Right renal cortex interstitium (tissue), 3 donors: ENCODE data around the gene GPC5. TPM values are rescaled to one million over a fixed set of nuclear protein-coding genes. Genes with fewer than 3 reads are reported as not detected.
"Not testable (repeated sequence)": the region's sequence is repeated elsewhere in the genome, so short reads cannot be mapped to it uniquely, and the experiment has no call there.

Source experiments
- DNase-seq, 3 donors: peaks; one replicate each; pipeline ENCODE4 v3.0.0-alpha.2; 2013; ENCODE audit warnings: low read depth in 3 of 3, low spot score in 2 of 3
- polyA plus RNA-seq, 3 donors: library from polyadenylated mRNA; unstranded; fragments of 120-200 nt; gene quantifications; one replicate each; pipeline ENCODE4 v1.2.1, GENCODE V29; 2013; ENCODE audit not compliant: insufficient read length in 3 of 3

Gene GPC5
- polyA plus RNA-seq, 3 donors, result 3.5 to 6.2 (median 4.8) TPM

DNA sequence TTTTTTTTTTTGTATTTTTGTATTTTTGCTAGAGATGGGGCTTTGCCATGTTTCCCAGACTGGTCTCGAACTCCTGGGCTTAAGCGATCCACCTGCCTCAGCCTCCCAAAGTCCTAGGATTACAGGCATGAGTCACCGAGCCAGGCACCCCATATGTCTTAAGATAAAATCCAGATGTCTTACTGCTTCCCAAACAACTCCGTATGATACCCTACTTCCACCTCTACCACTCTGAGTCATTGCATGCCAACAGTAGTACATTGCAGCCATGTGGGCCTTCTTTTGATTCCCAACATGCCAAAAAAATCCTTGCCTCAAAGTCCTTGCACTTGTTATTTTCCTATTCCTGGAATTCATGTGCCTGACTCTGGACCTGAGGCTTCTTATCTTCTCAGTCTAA lies 799.2 kb downstream of the GPC5 start:
- no peak for DNase-seq

DNA sequence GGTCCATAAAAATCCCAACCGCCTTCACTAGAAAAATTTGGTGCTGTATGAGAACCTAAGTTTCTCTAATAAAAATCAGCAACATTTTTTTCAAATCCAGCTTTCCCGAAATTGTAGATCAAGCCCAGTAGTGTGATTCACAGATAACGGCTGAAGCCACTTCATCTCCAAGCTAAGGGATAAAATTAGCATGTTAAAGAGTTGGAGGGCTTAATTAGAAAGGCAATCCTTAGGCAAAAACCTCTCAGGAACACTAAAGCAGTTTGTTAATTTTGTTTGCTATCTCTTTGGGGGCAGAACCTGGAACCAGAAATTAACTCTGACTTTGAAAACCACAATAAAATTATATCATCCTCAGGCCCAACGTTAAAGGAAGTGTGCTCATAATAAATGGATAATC lies 820.2 kb downstream of the GPC5 start:
- no peak for DNase-seq

DNA sequence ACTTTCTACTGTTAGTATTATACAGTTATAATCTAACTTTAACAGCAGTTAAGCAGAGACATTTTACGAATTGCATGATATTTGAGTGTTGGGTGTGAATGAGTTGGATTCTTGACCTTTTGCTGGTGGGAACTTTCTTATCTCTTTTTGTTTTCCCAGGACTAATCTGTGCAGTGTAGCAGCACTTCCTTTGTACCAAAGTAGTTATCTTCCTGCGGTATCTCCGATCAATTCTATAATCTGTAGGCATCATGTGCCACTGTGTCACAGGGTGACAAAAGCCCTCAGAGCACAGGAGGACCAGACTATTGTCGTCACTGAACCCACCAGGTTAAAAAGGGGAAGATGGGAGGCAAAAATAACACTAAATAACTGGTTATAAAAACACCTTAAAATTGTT lies 823.5 kb downstream of the GPC5 start:
- no peak for DNase-seq

DNA sequence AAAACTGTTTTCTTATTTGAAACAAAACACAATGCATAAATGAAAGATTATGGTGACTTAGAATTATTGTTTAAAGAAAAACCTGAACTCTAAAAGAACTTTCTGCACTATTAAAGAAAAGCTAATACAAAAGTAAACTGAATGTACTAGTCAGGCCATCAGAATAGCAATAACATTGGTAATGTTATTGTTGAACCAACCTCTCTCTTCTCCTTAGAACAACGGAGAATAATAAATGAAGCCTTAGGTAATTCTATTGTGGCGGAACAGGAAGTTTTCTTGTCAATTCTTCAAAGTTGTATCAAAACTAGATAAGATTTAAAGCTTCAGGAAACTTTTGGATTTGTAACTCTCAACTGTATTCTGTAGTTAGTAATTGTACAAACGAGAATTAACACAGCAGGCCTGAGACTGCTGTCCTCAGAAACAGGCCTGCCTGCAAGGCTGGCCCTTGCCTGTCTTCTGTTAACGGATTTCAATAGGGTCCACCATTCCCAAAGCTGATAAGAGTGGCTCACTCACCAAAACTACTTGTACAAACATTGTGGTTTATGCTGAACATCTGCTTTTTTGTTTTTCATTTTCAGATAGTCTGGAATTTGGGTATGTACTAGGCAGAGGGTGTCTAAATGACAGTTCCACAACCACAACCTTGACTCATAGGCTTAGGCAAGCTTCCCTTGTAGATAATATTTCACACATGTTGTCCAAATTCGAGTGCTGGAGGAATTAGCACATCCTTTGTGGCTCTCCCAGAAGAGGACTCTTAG lies 825.8 kb downstream of the GPC5 start:
- no peak for DNase-seq

DNA sequence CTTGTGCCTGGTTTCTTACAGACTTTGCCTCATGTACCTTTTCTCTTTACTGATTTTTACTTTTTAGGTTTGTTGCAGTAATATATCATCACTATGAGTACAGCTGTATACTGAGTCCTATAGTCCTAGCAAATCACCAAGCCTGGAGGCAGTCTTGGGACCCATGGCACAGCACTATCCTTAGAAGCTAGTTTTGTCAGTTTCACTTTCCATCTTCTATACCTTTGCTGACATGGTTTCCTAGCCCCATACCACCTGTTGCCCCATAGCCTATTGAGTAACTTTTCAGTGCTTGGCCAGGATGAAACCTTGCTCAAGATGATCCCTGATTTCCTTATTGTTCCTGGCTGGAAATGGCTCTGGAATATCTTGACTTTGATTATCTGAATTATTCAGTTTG lies 826.4 kb downstream of the GPC5 start:
- no peak for DNase-seq

DNA sequence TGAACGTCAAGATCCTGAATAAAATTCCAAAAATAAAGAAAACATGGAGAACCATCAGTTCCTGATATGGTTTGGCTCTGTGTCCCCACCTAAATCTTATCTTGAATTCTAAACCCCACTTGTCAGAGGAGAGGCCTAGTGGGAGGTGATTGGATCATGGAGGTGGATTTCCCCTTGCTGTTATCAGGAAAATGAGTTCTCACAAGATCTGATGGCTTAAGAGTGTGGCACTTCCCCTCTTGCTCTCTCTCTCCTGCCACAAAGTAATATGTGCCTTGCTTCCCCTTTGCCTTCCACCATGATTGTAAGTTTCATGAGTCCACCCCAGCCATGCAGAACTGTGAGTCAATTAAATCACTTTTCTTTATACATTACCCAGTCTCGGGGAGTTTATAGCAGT lies 827.4 kb downstream of the GPC5 start:
- DNase-seq, result no peak

DNA sequence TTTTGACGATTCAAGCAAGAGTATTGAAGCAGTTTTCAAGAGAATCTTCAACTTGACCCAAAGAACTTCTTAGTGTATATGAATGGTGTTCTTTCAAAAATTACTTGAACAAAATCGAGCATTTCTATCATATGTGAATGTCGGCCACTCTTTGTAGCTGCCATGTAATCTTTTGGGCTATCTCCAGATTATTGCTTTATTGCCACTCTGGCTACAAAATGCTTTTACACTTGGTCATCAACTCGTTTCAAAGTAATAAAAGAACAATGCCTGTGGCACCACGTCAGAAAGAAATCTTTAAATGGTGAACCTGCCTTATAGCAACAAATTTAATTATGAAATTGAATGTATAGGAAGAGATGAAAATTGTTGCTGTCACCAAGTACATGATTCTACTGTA lies 834.5 kb downstream of the GPC5 start:
- no peak for DNase-seq

DNA sequence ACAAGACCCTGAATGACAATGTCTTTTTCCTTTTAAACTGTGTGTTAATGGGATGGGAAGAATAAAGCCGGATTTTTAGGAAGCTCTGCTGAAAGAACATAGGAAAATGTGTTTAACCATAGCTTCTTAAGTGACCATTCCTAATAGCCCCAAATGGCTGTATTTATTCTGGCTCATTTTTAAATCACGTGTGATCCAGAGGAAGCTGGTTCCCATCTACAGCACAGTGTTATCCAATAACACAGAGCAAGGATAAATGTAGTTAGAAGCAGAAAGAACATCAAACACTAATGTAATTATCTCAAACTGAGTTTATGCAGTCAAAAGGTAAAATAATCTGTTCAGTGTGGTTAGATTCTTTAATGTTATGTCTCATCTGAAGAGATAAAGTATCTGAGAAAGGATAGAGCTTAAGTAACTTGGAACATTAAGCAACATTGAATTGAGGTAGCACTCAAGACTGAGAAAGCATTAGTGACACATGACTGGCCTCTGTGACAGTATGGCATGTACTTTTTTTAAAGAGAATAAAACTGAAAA lies 853.3 kb downstream of the GPC5 start:
- no peak for DNase-seq

DNA sequence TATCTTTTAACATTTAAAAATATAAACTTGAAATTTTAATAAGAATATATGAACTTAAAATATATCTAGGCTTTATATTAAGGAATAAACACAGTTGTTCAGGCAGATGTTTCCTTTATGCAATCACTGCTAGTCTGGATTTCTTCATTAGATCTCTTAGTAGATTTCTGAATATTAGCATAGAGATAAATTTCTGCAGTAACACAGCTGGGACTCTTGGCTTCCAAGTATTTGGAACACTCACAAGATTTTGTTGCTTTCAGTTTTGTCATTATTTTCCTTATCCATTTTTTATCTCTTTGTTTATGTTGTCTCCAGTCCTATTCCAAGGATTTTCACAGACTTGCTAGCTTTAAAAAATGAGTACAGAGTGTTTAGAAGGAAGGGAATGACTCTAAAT lies 857.1 kb downstream of the GPC5 start:
- DNase-seq, result no peak

DNA sequence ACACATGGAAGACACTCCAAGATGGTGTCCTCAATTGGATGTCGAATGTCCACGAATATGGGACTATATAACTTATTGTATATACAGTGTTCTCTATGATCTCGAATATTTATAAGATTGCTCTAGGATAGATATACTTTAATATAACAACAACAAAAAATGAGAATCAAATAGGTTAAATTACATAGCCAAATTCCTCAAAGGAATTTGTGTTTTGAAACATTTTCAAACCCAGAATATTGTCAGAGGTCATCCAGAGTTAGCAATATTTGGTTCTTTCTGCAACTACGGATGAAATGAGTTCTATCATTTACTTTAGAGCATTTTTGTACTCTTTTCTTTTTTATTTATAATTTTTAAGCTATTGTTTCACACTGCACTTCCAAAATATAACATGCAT lies 857.8 kb downstream of the GPC5 start:
- no peak for DNase-seq

DNA sequence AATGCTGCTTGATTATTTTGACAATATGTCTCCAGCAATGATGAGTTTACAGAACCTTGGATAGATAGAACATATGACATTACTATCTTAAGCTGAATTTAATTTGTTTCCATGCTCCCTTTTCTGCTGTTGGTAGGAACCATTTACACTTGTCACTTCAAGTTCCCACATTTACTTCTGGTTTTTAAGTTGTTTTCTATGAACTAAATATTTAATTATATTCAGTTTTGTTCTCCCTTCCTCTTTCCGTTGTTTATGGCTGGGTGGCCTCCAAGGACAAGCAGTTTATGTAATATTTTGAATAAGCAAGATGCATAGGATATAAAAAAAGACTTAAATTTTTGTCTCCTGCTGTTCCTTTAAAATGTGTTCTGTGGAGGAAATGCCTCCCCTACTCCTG lies 860.6 kb downstream of the GPC5 start:
- DNase-seq, result no peak

DNA sequence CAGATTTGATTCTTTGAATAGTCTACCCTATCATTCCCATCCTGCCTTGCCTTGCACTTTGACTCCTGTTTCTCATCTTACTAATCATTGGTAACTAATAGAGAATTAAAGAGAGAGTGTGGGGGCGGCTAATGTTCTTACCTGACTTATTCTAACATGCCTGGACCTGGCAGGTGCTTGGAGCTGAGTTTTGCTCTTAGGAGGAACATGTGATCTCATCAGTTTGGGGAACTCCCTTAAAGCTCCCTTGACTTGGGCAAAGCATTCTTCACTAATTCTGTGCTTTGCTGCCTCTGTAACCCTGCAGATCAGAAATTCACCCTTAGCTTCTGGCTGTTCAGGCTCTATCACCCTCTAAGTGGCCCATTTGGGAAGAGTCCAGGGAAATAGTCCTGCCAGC lies 861.1 kb downstream of the GPC5 start:
- no peak for DNase-seq

DNA sequence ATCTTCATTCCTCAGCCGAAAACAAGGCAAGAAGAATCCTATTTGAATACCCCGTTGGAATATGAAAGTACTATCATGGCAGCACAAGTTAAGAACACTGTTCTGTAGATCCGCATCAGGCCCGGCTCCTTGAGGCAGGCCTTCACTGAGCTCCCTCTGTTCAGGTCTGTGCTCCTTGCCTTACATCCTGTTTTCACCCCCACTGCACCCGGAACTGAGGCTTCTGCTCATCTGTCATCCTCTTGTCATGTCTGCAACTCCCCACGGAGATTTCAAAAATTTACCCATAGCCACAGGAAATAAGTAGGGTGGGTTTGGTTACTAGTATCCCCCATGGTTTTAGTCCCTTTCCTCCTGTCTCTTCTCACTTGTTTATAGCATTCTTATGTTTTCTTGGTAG lies 861.9 kb downstream of the GPC5 start:
- no peak for DNase-seq

DNA sequence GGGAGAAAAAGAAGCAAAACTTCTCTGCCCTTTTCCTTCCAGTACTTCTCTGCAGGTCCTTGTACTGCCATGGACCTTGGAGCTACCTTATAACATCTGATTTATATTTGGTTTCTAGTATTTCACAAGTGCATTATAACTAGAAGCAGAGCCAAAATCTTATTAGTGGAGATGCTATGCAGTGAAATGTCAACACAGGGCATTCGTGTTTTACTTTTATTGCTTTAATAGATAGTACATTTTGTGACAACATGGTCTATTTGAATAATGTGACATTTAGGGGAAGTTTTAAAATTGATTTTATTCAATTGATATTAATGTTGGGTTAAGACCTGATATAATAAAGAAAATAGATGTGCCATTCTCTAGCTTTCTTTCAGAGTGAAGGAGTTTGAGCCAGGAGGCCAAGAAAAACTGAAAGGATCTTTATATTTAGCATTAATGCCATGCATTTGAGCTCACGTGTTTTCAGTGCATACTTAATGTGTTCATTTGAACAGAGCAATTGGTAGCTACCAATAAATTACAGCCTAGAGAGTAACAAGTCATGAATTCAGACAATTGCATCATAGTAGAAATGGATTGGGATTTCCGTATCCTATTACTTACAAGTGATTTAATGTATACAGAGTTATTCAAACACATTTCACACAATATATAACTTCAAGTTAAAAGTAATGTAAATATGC lies 863.8 kb downstream of the GPC5 start:
- no peak for DNase-seq

DNA sequence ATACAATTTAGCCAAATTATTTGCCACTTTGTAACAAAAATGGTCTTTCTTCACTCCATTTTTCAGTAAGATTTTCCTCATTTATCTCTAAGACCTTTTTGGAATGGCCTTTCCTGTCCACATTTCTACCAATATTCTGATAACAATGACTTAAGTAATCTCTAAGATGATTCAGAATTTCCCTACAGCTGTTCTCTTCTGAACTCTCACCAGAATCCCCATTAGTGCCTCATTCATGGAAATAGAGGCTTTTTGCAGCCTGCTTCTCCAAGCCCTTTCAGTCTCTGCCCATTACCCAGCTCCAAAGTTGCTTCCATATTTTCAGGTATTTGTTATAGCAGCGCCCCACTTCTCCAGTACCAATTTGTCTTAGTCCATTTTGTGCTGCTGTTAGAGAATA lies 867.0 kb downstream of the GPC5 start:
- no peak for DNase-seq

DNA sequence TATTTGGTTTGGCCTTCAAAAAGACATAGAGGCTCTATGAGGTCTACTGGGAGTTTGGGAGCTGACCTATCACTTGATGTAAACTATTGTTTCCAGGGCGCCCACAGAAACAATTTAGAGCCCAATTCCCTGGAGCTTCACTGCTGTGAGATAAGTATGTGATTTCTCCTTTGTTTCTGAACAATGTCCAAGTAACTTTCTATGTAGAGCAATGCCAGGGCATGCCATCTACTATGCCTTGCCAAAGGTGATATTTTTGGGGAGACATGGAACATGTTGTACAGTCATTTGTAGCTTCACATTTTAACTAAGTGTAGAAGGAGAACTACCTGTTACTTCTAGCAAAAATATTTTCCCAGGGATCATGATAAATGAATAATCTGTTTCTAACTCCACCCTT lies 872.6 kb downstream of the GPC5 start:
- DNase-seq, result no peak

DNA sequence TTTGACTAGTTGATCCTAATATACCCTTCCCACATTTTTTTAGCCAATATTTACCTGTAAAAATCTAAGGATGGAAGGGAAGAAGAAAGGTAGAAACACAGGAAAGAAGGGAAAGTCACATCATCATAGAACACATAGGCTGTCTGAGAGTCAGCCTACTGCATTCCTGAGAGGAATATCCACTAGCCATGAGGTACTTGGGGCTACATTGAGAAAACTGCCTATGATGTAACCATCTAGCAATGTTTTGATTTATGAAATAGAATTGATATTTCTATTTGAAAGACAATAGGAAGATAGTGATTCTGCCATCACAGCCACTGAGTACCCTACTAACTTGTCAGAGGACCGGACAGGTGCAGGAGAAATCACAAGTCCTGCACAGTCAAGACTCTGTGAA lies 873.8 kb downstream of the GPC5 start:
- DNase-seq, result no peak

DNA sequence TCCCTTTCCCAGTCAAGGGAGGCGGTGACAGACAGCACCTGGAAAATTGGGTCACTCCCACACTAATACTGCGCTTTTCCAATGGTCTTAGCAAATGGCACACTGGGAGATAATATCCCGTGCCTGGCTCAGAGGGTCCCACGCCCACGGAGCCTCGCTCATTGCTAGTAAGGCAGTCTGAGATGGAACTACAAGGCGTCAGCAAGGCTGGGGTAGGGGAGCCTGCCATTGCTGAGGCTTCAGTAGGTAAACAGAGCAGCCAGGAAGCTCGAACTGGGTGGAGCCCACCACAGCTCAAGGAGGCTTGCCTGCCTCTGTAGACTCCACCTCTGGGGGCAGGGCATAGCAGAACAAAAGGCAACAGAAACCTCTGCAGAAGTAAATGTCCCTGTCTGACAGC lies 882.6 kb downstream of the GPC5 start:
- not testable (repeated sequence) for DNase-seq

DNA sequence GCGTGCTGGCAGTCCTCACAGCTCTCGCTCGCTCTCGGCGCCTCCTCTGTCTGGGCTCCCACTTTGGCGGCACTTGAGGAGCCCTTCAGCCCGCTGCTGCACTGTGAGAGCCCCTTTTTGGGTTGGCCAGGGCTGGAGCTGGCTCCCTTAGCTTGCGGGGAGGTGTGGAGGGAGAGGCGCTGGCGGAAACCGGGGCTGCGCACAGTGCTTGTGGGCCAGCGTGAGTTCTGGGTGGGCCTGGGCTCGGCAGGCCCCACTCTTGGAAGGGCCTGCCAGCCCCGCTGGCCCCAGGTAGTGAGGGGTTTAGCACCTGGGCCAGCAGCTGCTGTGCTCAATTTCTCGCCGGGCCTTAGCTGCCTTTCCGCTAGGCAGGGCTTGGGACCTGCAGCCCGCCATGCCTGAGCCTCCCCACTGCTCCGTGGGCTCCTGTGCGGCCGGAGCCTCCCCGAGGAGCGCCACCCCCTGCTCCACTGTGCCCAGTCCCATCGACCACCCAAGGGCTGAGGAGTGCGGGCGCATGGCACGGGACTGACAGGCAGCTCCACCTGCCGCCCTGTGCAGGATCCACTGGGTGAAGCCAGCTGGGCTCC lies 892.4 kb downstream of the GPC5 start:
- not testable (repeated sequence) for DNase-seq

DNA sequence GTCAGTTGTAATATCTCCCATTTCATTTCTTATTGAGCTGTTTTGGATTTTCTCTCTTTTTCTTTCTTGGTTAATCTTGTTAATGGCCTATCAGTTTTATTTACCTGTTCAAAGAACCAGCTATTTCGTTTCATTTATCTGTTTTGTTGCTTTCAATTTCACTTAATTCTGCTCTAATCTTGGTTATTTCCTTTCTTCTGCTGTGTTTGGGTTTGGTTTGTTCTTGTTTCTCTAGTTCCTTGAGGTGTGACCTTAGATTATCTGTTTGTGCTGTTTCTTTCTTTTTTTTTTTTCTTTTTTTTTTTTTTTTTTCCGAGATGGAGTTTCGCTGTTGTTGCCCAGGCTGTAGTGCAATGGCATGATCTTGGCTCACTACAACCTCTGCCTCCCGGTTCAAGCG lies 896.1 kb downstream of the GPC5 start:
- DNase-seq, result not testable (repeated sequence)

DNA sequence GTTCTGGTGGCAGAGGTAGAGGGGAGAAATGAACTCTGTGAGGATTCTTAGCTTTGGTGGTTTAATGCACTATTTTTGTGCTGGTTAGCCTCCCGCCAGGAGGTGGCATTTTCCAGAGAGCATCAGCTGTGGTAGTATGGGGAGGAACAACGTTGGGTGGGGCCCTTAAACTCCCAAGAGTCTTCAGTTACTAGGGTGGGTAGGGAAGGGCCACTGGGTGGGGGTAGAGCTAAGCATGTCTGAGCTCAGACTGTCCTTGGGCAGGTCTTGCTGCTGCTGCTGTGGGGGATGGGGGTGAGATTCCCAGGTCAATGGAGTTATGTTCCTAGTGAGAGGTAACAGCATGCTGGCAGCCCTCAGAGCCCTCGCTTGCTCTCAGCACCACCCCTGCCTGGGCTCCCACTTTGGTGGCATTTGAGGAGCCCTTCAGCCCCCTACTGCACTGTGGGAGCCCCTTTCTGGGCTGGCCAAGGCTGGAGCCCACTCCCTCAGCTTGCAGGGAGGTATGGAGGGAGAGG lies 897.8 kb downstream of the GPC5 start:
- not testable (repeated sequence) for DNase-seq
